K562 (cell line): ENCODE results near the gene GYS1. TPM values are rescaled to one million over a fixed set of nuclear protein-coding genes. Genes with fewer than 3 reads are reported as not detected.

Experiments
- BCLAF1 ChIP-seq, 2 experiments: fragments of 450-650 bp in 1 of 2; IDR thresholded peaks; 2 replicates each; pipeline ENCODE4 v1.6.1; 2011 to 2017; ENCODE audit warnings: low read depth in 2 of 2, antibody characterized with exemption in 1 of 2, borderline replicate concordance in 1 of 2, low read length in 1 of 2, mild to moderate bottlenecking in 1 of 2, mixed read lengths in 1 of 2; ENCODE audit not compliant: control insufficient read depth in 1 of 2
- CAMTA2 ChIP-seq: fragments of 250-450 bp; sonication (Bioruptor Pico); conservative IDR thresholded peaks from 2 replicates; pipeline ENCODE4 v1.5.1; 2022
- CGGBP1 ChIP-seq: fragments of 250-450 bp; sonication (Bioruptor Pico); IDR thresholded peaks from 2 replicates; pipeline ENCODE4 v1.9.0; 2021; ENCODE audit warnings: mild to moderate bottlenecking
- FOXK2 ChIP-seq, 2 experiments: fragments of 450-650 bp; IDR thresholded peaks in 1 of 2; conservative IDR thresholded peaks in 1 of 2; 2 replicates each; pipeline ENCODE4 v1.6.1; 2016; ENCODE audit warnings: low read depth in 2 of 2, mild to moderate bottlenecking in 1 of 2
- GABPA ChIP-seq: fragments of 200-800 bp; sonication (Bioruptor generic); conservative IDR thresholded peaks from 2 replicates; pipeline ENCODE4 v1.6.1; 2016; ENCODE audit warnings: low read depth, missing genetic modification characterization, missing compliant biosample characterization
- IFI16 ChIP-seq: fragments of 250-450 bp; sonication (Bioruptor Pico); IDR thresholded peaks from 2 replicates; pipeline ENCODE4 v2.1.2; 2022; ENCODE audit warnings: mild to moderate bottlenecking, inconsistent platforms
- JUNB ChIP-seq: fragments of 450-650 bp; formaldehyde crosslinking; conservative IDR thresholded peaks from 2 replicates; pipeline ENCODE4 v1.4.0; 2020; ENCODE audit warnings: mild to moderate bottlenecking
- MYBL2 ChIP-seq, 2 experiments: fragments of 450-650 bp in 1 of 2; sonication (generic) in 1 of 2; formaldehyde crosslinking in 1 of 2; IDR thresholded peaks; 2 replicates each; pipeline versions ENCODE4 v1.6.1 to v1.8.1; 2017 to 2022; ENCODE audit warnings: borderline replicate concordance in 1 of 2, inconsistent platforms in 1 of 2, low read depth in 1 of 2, mild to moderate bottlenecking in 1 of 2, missing genetic modification reagents in 1 of 2, moderate library complexity in 1 of 2
- PATZ1 ChIP-seq: fragments of 250-450 bp; sonication (Bioruptor Pico); IDR thresholded peaks from 2 replicates; pipeline ENCODE4 v1.5.0; 2020; ENCODE audit warnings: mild to moderate bottlenecking, borderline replicate concordance
- SIX5 ChIP-seq, 2 experiments: IDR thresholded peaks; 2 replicates each; pipeline ENCODE4 v1.6.1; 2011; ENCODE audit warnings: low read length in 2 of 2, borderline replicate concordance in 1 of 2, low read depth in 1 of 2, mild to moderate bottlenecking in 1 of 2, moderate library complexity in 1 of 2; ENCODE audit not compliant: insufficient read depth in 1 of 2
- SNIP1 ChIP-seq: fragments of 450-650 bp; IDR thresholded peaks from 2 replicates; pipeline ENCODE4 v1.7.1; 2017; ENCODE audit warnings: low read depth, mild to moderate bottlenecking
- SOX6 ChIP-seq: fragments of 450-650 bp; IDR thresholded peaks from 2 replicates; pipeline ENCODE4 v1.6.1; 2014; ENCODE audit warnings: mild to moderate bottlenecking
- TRIM25 ChIP-seq: fragments of 450-650 bp; IDR thresholded peaks from 2 replicates; pipeline ENCODE4 v1.7.0; 2016; ENCODE audit warnings: borderline replicate concordance
- ZNF124 ChIP-seq: sonication (generic); formaldehyde crosslinking; IDR thresholded peaks from 2 replicates; pipeline ENCODE4 v1.8.1; 2022; ENCODE audit warnings: missing genetic modification reagents
- ZNF57 ChIP-seq: fragments of 450-650 bp; formaldehyde crosslinking; IDR thresholded peaks from 2 replicates; pipeline ENCODE4 v1.4.0; 2020; ENCODE audit warnings: mild to moderate bottlenecking, moderate library complexity
- ZNF589 ChIP-seq: fragments of 200-800 bp; sonication (Bioruptor generic); IDR thresholded peaks from 2 replicates; pipeline ENCODE4 v1.6.1; 2016; ENCODE audit warnings: low read depth, missing genetic modification characterization, missing compliant biosample characterization
- ZNF639 ChIP-seq, 2 experiments: fragments of 200-800 bp in 1 of 2; sonication (Bioruptor generic) in 1 of 2; sonication (generic) in 1 of 2; formaldehyde crosslinking in 1 of 2; IDR thresholded peaks in 1 of 2; conservative IDR thresholded peaks in 1 of 2; 2 replicates each; pipeline versions ENCODE4 v1.5.0 to v1.6.1; 2016 to 2020; ENCODE audit warnings: missing compliant biosample characterization in 1 of 2, missing genetic modification characterization in 1 of 2, missing genetic modification reagents in 1 of 2
- polyA plus RNA-seq, 8 experiments: library from polyadenylated mRNA; depleted of rRNA in 4 of 8; stranded (reverse) in 5 of 8; unstranded in 3 of 8; fragments of >200 nt; fragmentation: Nextera tagmentation in 2 of 8; fragmentation: Illumina TruSeq in 1 of 8; extraction: Ambion mirVana in 2 of 8; extraction: Trizol in 1 of 8; gene quantifications; 2 replicates each; pipeline versions ENCODE4 v1.2.1 to v1.2.3, GENCODE V29; 2011 to 2014; ENCODE audit warnings: inconsistent platforms in 1 of 8, missing spikeins in 1 of 8
- total RNA-seq, 7 experiments: library from RNA; depleted of rRNA in 6 of 7; stranded (reverse); fragments of >200 nt in 6 of 7; fragmentation: Illumina TruSeq in 2 of 7; extraction: Trizol in 2 of 7; gene quantifications; 2 replicates each; pipeline versions ENCODE4 v1.2.1 to v1.2.3, GENCODE V29; 2011 to 2021; ENCODE audit warnings: low replicate concordance in 1 of 7

The GYS1 gene
- total and polyA plus RNA-seq, 9 of the 15 experiments (the other 6 are each of a cell fraction or from before 2014, with no cell fraction given), result 1.9 to 31.1 (median 15.2) TPM

GRCh38 chr19:48918801-48919247 lies 74.3 kb downstream of the GYS1 start (continued):
- TF ChIP-seq MYBL2 (IDR thresholded peaks at IDR 0.05; ENCODE audit: low read depth) (no peak), MYBL2 (CRISPR knock-in tag; IDR thresholded peaks at IDR 0.05; ENCODE audit: borderline replicate concordance) (no peak), PATZ1 (CRISPR knock-in tag) (no peak), CAMTA2 (CRISPR knock-in tag) (no peak), SIX5 (IDR thresholded peaks at IDR 0.05; ENCODE audit: borderline replicate concordance in 1 of 2, insufficient read depth in 1 of 2, low read depth in 1 of 2, low read length in 2 of 2) (peak; percentile 96), FOXK2 (conservative IDR thresholded peaks at IDR 0.05 in 1 of 2, IDR thresholded peaks at IDR 0.05 in 1 of 2; ENCODE audit: low read depth in 2 of 2) (no peak), SNIP1 (no peak), JUNB (no peak), ZNF639 (CRISPR knock-in tag; conservative IDR thresholded peaks at IDR 0.05 in 1 of 2, IDR thresholded peaks at IDR 0.05 in 1 of 2) (no peak), SOX6 (0 out of 2 replicates have a peak, but pooled peaks have one; percentile 20), TRIM25 (no peak), CGGBP1 (CRISPR knock-in tag) (no peak), ZNF589 (CRISPR knock-in tag) (no peak), BCLAF1 (IDR thresholded peaks at IDR 0.05; ENCODE audit: borderline replicate concordance in 1 of 2, control insufficient read depth in 1 of 2, low read depth in 2 of 2, low read length in 1 of 2) (no peak), ZNF124 (CRISPR knock-in tag) (no peak), GABPA (tag) (no peak; the same call in 1 of the 2 replicates), IFI16 (CRISPR knock-in tag) (no peak), ZNF57 (no peak)
